ENCODE data around the gene CTAG1B.
"Not testable (repeated sequence)": the region's sequence is repeated elsewhere in the genome, so short reads cannot be mapped to it uniquely, and the experiment has no call there.

CTAG1B gene

DNA sequence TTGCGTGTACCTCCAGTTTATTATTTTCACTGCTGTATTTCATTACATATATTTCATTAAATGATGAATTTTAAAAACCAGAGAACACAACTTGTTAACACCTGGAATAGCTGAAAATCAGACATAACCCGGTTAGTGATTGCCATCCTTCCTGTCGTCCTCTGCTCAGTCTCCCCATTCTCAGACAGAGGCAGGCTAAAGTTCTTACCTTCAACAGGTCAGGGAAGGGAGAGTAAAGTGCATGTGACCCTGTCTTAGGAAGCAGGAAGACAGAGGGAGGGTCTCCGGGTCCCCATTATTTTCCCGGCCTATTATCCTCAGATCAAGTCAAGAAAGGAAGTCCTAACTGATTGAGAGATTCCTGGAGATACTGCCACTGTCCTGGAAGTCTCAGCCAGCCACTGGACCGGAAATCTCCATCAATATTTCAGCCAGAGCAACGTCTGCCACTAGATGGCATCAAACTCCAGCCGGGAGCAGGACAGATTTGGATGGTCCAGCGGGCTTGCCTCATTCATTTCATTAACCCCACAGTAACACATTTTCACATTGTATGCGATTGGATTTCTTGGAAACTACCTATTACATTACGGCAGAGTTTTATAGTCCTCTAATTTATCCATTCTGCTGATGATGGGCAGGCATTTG lies 1.8 kb upstream of the CTAG1B start:
- DNase-seq (ENCODE audit: low spot score): not testable (repeated sequence)

DNA sequence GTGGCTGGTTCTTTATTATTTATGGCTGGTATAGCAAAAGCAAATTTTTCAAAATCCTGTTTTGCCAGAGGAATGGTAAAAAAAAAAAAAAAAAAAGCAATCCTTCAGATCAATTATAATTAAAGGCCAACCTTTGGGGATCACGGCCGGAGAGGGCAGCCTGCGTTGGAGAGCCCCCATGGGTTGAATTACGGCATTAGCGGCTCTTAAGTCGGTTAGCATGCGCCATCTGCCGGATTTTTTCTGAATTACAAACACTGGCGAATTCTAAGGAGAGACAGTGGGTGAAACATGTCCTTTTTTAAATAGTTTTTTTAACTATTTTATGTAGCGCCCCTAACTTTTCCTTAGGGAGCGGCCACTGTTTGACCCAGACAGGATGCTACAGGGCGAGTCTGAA lies 5.5 kb downstream of the CTAG1B start:
- DNase-seq (ENCODE audit: low spot score): not testable (repeated sequence)

DNA sequence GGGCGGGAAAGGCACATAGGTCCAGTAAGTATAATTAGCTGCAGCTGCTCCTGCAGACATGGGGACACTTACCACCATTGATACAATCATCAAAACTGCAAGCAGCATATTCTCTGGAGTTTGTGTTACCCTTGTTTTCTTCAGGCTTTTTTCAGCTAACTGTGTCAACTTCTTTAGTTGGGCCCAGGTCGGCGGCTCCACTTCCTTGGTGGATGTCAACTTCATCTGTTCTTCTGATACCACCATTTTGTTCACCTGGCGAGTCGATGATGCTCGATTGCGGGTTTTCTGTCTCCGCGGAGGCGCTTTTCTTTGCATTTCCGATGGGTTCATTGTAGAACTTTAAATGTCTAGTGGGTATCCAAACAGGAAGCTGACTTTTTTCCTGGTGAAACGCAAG lies 7.9 kb downstream of the CTAG1B start:
- DNase-seq (ENCODE audit: low spot score): not testable (repeated sequence)

DNA sequence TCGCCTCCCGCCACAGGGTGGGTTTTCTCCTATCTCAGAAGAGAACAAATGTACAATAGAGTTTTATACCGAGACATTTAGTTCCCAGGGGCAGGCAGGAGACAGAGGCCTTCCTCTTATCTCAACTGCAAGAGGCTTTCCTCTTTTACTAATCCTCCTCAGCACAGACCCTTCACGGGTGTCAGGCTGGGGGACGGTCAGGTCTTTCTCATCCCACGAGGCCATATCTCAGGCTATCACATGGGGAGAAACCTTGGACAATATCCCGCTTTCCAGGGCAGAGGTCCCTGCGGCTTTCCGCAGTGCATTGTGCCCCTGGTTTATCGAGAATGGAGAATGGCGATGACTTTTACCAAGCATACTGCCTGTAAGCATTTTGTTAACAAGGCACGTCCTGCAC lies 10.3 kb downstream of the CTAG1B start:
- DNase-seq (ENCODE audit: low spot score): not testable (repeated sequence)

DNA sequence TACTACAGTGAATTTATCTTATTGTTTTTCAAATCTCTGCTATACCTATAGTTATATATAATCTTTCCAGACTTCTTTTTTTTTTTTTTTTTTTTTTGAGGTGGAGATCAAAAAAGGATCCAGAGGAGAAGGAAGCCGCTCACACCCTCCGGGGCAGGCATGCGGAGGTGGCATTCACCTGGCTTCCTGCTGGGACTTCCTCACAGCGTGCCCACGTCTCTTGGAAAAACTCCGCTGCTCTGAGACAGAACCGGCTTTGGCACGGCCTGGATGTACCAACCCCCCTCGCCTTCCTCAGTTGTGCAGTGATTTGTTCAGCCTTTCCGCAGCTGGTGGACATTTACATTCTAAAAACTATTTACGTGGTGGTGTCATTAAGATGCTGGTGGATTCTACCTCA lies 11.1 kb downstream of the CTAG1B start:
- not testable (repeated sequence) for DNase-seq (ENCODE audit: low spot score)

DNA sequence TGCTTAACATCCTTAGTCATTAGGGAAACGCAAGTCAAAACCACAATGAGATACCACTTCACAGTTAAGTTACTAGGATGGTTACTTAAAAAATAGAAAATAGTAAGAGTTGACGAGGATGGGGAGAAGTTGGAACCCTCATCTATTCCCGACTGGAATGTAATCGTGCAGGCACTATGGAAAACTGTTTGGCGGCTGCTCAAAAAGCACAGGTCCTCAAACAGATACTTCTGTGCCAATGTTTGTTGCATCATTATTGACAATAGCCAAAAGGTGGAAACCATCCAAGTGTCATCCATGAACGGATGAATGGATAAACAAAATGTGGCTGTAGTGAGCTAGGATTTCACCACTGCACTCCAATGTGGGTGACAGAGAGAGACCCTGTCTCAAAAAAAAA lies 11.7 kb downstream of the CTAG1B start:
- no peak for DNase-seq (ENCODE audit: low spot score)

DNA sequence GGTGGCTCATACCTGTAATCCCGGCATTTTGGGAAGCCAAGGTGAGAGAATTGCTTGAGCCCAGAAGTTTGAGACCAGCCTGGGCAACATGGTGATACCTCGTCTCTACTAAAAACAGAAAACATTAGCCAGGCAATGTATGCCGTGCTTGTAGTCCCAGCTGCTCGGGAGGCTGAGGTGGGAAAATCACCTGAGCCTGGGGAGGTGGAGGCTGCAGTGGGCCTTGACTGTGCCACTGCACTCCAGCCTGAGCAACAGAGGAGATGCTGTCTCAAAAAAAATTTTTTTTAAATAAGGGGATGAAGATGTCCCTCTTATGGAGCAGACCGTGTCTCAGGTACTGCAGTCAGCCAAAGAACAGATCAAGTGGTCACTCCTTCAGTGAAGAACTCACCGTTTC lies 13.5 kb downstream of the CTAG1B start:
- DNase-seq (ENCODE audit: low spot score): no peak

DNA sequence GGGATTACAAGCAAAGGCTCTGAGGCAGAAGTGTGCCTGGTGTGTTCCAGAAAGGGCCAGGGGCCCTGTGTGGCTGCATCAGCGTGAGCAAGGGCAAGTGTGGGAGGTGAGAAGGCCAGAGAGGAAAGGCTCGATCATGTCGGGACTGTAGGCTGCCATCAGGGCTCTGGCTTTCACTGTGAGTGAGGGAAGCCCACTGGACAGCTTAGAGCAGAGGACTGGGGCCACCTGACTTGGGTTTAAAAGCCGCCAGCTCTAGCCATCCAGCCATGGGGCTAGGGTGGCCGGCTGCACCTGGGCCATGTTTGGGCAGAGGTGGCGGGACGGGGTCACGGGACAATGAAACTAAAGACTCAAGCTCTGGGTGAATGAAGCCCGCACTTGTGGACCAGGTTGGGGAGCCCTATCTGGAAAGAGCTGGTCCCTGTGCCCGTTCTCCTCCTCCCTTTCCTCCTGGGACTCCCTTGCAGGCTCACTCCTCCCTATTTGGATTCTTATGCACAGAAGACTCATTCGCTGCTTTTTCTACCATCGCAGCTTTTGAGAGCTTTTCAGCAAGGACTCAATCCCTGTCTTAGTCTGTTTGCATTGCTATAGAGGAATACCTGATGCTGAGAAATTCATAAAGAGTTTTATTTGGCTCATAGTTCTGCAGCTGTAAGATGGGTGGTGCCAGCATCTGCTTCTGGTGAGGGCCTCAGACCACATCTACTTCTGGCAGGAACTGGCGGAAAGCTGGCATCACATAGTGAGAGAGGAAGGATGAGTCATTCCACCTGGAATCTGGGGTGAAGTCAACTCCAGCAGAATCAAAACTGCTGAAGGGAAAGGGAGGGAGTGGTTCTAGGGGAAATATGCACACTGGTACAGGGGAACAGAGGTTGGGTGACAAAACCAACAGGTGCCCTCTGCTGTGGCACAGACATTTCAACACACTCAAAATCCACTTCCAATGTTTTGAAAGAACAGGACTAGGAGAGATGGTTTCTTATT lies 15.3 kb downstream of the CTAG1B start:
- no peak for DNase-seq (ENCODE audit: low spot score)

DNA sequence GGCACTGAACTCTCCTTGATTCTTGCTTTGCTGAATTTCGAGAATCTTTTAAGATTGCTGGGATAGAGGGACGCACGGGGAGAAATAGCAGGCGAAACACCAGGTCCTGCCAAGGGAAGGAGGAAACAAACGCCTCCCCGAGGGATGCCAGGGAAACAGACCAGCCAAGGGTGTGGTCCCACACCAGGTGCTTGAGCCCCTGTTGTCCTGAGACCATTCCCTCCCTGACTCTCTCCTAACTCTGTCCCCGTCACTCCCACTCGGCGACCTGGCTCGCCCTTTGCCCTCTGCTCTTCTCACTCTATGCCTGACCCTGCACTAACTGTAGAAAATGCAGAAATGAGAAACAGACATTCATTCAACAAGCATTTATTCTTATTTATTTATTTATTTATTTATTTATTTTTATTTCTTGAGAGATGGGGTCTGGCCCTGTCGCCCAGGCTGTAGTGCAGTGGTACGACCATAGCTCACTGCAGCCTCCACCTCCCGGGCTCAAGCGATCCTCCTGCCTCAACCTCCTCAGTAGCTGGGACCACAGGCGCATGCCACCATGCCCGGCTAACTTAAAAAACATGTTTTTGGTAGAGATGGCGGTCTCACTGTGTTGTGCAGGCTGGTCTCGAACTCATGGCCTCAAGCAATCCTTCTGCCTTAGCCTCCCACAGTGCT lies 16.2 kb downstream of the CTAG1B start:
- DNase-seq (ENCODE audit: low spot score): no peak

DNA sequence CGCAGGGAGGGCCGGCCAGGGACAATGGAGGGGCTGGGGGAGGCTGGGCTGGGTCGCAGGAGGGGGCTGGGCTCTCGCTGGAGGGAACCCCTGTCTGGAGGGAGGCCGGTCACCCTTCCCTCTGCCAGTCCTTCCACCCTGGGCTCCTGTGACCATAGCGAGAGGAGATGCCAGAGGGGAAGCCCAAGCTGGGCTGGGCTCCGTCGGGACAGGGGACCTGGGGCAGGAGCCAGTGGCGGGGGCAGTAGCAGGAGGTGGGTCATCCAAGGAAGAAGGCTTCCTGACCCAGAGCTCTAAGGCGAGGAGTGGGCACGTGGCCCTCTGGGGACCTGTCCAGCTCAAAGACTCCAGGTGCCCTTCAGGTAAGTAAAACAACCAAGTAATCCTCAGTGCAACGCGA lies 16.9 kb downstream of the CTAG1B start:
- DNase-seq (ENCODE audit: low spot score): no peak

DNA sequence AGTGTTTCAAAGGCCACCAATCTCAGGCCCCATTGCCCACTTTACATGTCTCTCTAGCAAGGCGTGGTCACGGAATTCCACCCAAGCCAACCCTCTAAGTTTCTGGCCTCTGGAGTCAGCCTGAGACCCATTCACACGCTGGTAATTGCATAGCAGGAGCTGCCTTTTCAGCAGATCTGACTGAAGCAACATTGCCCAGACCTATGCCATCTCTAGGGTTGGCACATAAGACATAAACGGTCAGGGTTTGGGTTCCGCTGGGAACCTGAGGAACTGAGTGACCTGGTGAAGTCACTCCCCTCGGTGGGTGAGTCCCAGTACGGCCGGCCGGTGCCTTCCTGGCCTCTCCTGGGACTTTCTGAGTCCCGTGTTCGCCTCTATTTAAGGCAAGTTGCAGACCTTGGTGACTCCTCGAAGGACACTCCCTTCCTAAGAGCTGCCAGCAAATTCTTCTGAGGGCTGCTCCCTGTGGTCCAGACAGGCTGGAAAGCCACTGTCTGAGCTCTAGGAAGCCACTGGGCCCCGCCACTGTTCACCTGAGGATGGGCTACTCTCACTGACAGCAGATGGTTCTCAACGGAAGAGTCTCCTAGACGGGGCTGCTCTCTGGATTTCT lies 18.2 kb downstream of the CTAG1B start:
- DNase-seq (ENCODE audit: low spot score): no peak

DNA sequence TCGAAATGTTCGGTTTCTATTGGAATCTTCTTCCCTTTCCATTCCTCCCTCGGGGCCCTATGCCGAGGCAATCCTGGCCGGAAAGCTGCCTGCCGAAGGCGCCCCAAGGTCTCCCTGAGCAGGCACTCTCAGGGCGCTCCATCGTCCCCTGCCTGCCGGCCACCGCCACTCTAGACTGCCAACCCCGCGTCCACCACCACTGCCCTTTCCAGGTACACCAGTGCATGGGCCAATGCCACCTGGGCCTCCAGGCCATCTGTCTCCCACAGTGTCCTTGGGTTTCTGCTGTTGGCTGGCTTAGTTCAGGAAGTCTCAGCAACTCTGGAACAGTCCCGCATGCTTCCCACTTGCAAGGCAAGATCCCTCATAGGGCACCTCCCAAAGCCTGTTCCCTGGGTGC lies 19.6 kb downstream of the CTAG1B start:
- DNase-seq (ENCODE audit: low spot score): no peak

DNA sequence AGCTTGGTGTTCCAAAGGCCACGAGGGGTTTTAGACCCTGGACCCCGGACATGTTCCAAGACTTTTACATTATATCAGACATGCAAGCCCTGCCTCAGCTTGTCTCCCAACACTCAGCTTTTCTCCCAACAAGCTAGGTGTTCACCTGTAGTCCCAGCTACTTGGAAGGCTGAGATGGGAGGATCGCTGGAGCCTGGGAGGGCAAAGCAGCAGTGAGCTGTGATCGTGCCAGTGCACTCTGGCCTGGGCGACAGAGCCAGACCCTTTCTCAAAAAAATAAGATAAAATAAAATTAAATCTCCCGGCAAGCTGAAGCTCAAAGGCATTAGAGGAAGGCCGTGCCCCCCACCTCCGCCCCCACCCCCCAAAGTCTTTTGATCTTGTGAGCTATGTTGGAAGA lies 20.4 kb downstream of the CTAG1B start:
- no peak for DNase-seq (ENCODE audit: low spot score)

DNA sequence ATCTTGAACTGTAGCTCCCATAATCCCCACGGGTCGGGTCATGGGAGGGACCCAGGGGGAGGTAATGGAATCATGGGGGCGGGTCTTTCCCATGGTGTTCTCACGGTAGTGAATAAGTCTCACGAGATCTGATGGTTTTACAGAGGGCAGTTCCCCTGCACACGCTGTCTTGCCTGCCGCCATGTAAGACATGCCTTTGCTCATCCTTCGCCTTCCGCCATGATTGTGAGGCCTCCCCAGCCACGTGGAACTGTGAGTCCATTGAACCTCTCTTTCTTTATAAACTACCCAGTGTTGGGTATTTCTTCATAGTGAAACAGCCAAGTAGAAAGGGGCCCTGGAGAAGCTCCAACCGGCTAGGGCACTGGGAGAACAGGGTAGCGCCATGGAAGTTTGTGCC lies 21.9 kb downstream of the CTAG1B start:
- no peak for DNase-seq (ENCODE audit: low spot score)

DNA sequence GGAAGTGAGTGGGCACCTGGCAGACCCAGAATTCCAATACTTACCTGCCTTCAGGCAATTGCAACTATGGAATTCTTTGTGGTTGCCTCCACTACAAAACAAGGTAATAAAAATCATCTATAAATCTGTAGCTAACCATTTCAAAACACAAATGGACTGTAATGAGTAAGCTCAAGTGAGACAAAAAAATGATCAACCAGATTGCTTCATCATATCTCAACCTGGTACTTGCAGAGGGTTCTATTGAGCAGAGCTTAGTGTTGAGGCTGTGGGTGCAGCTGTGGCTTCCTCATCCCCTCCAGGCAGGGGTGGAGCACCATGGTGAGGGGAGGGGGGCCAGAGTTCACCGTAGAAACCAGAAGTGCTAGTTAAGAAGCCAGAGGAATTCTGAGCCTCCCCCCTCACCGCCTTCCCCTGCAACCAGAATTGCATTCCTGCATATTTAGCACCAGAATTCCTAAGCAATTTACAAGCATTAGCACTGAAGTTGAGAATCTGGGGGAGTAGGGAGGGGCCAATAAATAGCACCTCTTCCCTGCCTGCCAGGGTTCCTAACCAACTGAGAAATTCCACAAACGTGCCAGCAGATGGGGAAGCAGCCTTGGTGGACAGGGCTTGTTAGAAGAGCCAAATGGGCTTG lies 22.7 kb downstream of the CTAG1B start:
- peak; percentile 6 for DNase-seq (ENCODE audit: low spot score)

DNA sequence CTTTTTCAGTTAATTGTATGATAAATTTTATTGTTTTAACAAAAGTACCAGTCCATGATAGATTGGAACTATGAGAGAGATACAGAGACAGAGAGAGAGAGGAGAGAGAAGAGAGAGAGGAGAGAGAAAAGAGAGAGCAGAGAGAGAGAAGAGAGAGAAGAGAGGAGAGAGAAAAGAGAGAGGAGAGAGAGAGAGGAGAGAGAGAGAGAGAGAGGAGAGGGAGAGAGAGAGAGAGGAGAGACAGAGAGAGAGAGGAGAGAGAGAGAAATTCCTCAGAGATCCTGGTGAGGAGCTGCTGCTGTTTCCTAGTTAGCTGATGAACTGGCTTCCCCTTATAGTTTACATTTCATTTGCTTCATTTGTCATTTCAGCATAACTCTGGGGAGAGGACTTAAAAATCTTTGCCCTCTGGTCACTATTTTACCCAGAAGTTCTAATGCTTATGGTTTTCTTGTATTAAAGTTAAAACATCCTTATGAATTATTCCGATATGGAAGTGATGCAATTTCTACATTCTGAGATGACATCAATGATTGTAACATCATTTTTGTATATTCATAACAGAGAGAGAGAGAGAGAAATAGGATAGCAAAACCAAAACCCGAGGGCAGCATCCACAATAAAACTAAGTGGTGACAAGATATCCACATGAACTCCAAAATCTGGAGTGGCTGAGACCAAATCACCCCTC lies 23.4 kb downstream of the CTAG1B start:
- DNase-seq (ENCODE audit: low spot score): no peak

DNA sequence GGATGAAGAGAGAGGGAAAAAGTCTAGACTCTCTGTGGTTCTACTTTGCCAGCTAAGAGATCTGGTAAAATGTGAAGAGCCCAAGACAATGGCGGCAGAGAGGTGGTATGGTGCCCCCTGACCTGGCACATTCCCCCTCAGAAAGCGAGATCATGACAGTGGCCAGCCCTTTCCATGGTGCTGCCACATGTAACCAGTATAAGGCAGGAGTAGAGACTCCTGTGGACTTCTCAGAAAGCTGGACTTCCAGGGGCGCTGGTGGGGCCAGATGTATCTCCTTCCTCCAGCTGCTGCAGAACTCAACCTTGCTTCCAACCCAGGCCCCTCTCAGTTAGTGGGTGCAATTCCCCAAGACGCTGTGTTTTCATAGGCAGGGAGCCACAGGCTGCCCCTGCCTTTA lies 24.6 kb downstream of the CTAG1B start:
- DNase-seq (ENCODE audit: low spot score): no peak

DNA sequence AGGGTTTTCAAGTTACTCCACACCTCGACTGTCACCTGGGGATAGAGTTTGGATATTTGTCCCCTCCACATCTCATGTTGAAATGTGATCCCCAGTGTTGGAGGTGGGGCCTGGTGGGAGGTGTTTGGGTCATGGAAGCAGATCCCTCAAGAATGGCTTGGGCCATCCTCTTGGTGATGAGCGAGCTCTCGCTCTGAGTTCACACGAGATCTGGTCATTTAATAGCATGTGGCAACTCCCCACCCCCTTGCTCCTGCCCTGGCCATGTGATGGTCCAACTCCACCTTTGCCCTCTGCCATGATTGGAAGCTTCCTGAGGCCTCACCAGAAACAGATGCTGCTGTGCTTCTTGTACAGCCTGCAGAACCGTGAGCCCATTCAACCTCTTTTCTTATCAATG lies 25.9 kb downstream of the CTAG1B start:
- no peak for DNase-seq (ENCODE audit: low spot score)

DNA sequence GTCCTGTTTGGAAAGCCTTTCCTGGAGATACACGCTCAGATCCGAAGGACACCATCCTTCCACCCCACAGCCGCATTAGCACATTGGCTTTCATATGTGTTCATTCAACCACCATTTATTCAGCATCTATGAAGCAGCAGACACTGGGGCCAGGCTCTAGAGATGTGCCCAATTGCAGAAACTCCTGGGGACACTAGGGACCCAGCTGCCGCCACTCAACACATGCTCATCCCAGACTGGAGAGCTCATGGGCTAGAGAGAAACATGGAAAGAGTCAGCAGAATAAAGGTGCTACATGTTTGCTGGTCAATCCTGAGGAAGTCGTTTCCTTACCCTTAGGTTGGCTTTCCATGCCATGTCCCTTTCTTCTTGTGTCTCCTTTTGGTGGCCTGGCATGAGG lies 26.6 kb downstream of the CTAG1B start:
- DNase-seq (ENCODE audit: low spot score): no peak

DNA sequence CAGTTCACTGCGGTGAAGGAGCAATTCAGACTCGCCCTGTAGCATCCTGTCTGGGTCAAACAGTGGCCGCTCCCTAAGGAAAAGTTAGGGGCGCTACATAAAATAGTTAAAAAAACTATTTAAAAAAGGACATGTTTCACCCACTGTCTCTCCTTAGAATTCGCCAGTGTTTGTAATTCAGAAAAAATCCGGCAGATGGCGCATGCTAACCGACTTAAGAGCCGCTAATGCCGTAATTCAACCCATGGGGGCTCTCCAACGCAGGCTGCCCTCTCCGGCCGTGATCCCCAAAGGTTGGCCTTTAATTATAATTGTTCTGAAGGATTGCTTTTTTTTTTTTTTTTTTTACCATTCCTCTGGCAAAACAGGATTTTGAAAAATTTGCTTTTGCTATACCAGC lies 28.7 kb downstream of the CTAG1B start:
- DNase-seq (ENCODE audit: low spot score): not testable (repeated sequence)

DNA sequence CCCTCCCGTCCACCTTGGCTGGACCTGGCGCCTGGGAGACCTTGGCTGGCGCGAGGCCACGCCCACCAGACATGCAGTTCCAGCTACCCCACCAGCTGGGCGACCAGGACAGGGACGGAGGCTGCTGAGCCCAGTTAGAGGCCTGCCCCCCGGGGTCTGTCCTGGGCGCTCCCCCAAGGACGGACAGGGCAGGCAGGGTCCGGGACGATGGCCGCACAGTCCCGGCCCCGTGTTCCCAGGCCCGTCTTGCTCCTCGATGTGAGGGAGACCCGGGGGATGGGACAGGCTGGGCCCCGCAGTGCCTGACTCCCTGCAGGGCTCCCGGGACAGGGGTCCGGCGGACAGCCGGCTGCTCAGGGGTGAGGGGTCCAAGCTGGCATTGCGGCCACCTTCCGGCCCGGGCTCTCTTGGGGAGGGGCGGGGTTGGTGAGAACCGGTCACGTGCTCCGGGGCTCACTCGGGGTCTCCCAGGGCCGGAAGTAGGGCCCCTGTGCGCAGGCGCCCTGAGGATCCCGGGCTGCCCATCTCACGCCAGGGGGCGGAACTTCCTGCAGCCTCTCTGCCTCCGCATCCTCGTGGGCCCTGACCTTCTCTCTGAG lies 34.4 kb downstream of the CTAG1B start, which contains the start of gene CTAG1A:
CTAG1A (plus strand) TSS at position 549 of the 599 bp plus-strand sequence. CDS start 74 bp downstream, outside the sequence.
- DNase-seq (ENCODE audit: low spot score): not testable (repeated sequence)

Measured in CD4-positive, alpha-beta T cell treated with Interleukin-15 for 4 hours (primary cell).